Measurements from ENCODE around the gene ITIH1.

ITIH1 gene

GRCh38 chr3:52742418-52743041, 34.9 kb upstream of the ITIH1 start:
- Histone ChIP-seq H3K27ac (ENCODE audit: low read length) (no peak overlapping the region), H3K4me1 (ENCODE audit: low read length) (no peaks in the 10 kb centered on the region), H3K4me2 (ENCODE audit: low read depth, low read length) (no peak overlapping the region), H3K9ac (ENCODE audit: low read length) (no peak overlapping the region), H3K9me3 (replicated peaks; ENCODE audit: insufficient read depth, low read length) (no peaks in the 10 kb centered on the region), H3K27me3 (replicated peaks; ENCODE audit: insufficient read depth, low read length) (no peaks in the 10 kb centered on the region), H3K79me2 (ENCODE audit: low read length) (no peaks in the 10 kb centered on the region), H3K36me3 (replicated peaks; ENCODE audit: insufficient read depth, low read length) (no peaks in the 10 kb centered on the region; the same call in 1 of the 2 replicates), H3F3A (ENCODE audit: insufficient read depth, low read length) (0 out of 2 replicates have a peak, but pooled peaks cover 2% of the 10 kb centered on the region), H3K9me2 (replicated peaks; ENCODE audit: insufficient read depth, low read length) (no peaks in the 10 kb centered on the region), H3K4me3 (ENCODE audit: low read length) (no peak overlapping the region), H4K20me1 (ENCODE audit: insufficient read depth, low read length) (no peaks in the 10 kb centered on the region), H2AFZ (ENCODE audit: low read length) (no peak overlapping the region)
- TF ChIP-seq, protein P1, sequence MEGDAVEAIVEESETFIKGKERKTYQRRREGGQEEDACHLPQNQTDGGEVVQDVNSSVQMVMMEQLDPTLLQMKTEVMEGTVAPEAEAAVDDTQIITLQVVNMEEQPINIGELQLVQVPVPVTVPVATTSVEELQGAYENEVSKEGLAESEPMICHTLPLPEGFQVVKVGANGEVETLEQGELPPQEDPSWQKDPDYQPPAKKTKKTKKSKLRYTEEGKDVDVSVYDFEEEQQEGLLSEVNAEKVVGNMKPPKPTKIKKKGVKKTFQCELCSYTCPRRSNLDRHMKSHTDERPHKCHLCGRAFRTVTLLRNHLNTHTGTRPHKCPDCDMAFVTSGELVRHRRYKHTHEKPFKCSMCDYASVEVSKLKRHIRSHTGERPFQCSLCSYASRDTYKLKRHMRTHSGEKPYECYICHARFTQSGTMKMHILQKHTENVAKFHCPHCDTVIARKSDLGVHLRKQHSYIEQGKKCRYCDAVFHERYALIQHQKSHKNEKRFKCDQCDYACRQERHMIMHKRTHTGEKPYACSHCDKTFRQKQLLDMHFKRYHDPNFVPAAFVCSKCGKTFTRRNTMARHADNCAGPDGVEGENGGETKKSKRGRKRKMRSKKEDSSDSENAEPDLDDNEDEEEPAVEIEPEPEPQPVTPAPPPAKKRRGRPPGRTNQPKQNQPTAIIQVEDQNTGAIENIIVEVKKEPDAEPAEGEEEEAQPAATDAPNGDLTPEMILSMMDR (IDR thresholded peaks at IDR 0.05; ENCODE audit: low read length) = peak; percentile 70
- TF ChIP-seq EZH2 (optimal IDR thresholded peaks at IDR 0.05; ENCODE audit: low read depth, low read length) = no peak
- DNase-seq = peak; percentile 49

DNA sequence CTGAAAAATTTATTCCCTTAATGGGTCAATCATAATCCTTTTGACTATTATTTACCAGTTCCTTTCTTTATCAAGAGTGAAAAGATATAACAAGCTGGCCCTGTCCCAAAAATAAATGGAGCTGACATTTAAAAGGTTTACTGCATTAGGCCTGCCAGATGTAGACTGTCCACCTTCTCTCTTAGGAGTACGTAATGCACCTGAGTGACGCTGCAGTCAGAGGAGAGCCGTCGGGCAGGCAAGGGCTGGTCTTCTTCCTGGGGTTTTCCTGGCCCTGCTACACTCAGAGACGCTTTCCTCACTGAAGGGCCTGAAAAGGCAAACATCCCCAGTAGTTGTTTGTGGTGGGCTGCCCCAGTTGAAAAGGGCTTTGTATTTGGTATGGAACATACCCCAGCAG, 34.2 kb upstream of the ITIH1 start:
- Histone ChIP-seq H3K9ac (ENCODE audit: low read length) (no peak overlapping the region), H3K27ac (ENCODE audit: low read length) (no peak overlapping the region), H2AFZ (ENCODE audit: low read length) (no peak overlapping the region), H3F3A (ENCODE audit: insufficient read depth, low read length) (0 out of 2 replicates have a peak, but pooled peaks cover 2% of the 10 kb centered on the region), H4K20me1 (ENCODE audit: insufficient read depth, low read length) (no peaks in the 10 kb centered on the region), H3K4me3 (ENCODE audit: low read length) (no peak overlapping the region), H3K36me3 (replicated peaks; ENCODE audit: insufficient read depth, low read length) (no peaks in the 10 kb centered on the region; the same call in 1 of the 2 replicates), H3K27me3 (replicated peaks; ENCODE audit: insufficient read depth, low read length) (no peaks in the 10 kb centered on the region), H3K9me3 (replicated peaks; ENCODE audit: insufficient read depth, low read length) (no peaks in the 10 kb centered on the region), H3K4me1 (ENCODE audit: low read length) (no peaks in the 10 kb centered on the region), H3K4me2 (ENCODE audit: low read depth, low read length) (no peak overlapping the region), H3K79me2 (ENCODE audit: low read length) (no peaks in the 10 kb centered on the region), H3K9me2 (replicated peaks; ENCODE audit: insufficient read depth, low read length) (no peaks in the 10 kb centered on the region)
- no peak for TF ChIP-seq EZH2phosphoT487 (IDR thresholded peaks at IDR 0.05; ENCODE audit: low read length)
- no peak for DNase-seq

- no peak overlapping the region for H3K9ac ChIP-seq (ENCODE audit: low read length)
- no peak for DNase-seq
- H3K4me2 ChIP-seq (ENCODE audit: low read depth, low read length) = no peak overlapping the region
- no peaks in the 10 kb centered on the region for H3K9me2 ChIP-seq (replicated peaks; ENCODE audit: insufficient read depth, low read length)
- H3K36me3 ChIP-seq (replicated peaks; ENCODE audit: insufficient read depth, low read length) = no peaks in the 10 kb centered on the region; the same call in 1 of the 2 replicates
- 0 out of 2 replicates have a peak, but pooled peaks cover 2% of the 10 kb centered on the region for H3F3A ChIP-seq (ENCODE audit: insufficient read depth, low read length)
- H4K20me1 ChIP-seq (ENCODE audit: insufficient read depth, low read length) = no peaks in the 10 kb centered on the region
- TF ChIP-seq EZH2phosphoT487 (IDR thresholded peaks at IDR 0.05; ENCODE audit: low read length) = no peak
- TF ChIP-seq EZH2 (optimal IDR thresholded peaks at IDR 0.05; ENCODE audit: low read depth, low read length) = no peak
- TF ChIP-seq, protein P1 (IDR thresholded peaks at IDR 0.05; ENCODE audit: low read length) = no peak
- H3K27me3 ChIP-seq (replicated peaks; ENCODE audit: insufficient read depth, low read length) = no peaks in the 10 kb centered on the region
- no peak overlapping the region for H2AFZ ChIP-seq (ENCODE audit: low read length)
- H3K4me1 ChIP-seq (ENCODE audit: low read length) = no peaks in the 10 kb centered on the region
- H3K79me2 ChIP-seq (ENCODE audit: low read length) = no peaks in the 10 kb centered on the region
- H3K9me3 ChIP-seq (replicated peaks; ENCODE audit: insufficient read depth, low read length) = no peaks in the 10 kb centered on the region
- H3K27ac ChIP-seq (ENCODE audit: low read length) = no peak overlapping the region
- no peak overlapping the region for H3K4me3 ChIP-seq (ENCODE audit: low read length)
Observed at GRCh38 chr3:52743721-52744120, 33.7 kb upstream of the ITIH1 start.

GRCh38 chr3:52752045-52752660, 25.2 kb upstream of the ITIH1 start:
- Histone ChIP-seq H3K4me1 (ENCODE audit: low read length) (no peaks in the 10 kb centered on the region), H3F3A (ENCODE audit: insufficient read depth, low read length) (no peaks in the 10 kb centered on the region), H3K9me3 (replicated peaks; ENCODE audit: insufficient read depth, low read length) (no peaks in the 10 kb centered on the region), H3K4me3 (ENCODE audit: low read length) (no peak overlapping the region), H3K4me2 (ENCODE audit: low read depth, low read length) (no peak overlapping the region), H3K27me3 (replicated peaks; ENCODE audit: insufficient read depth, low read length) (no peaks in the 10 kb centered on the region), H3K9ac (ENCODE audit: low read length) (no peak overlapping the region), H3K79me2 (ENCODE audit: low read length) (no peaks in the 10 kb centered on the region), H3K9me2 (replicated peaks; ENCODE audit: insufficient read depth, low read length) (no peaks in the 10 kb centered on the region), H3K36me3 (replicated peaks; ENCODE audit: insufficient read depth, low read length) (no peaks in the 10 kb centered on the region; the same call in 1 of the 2 replicates), H2AFZ (ENCODE audit: low read length) (no peak overlapping the region), H4K20me1 (ENCODE audit: insufficient read depth, low read length) (no peaks in the 10 kb centered on the region), H3K27ac (ENCODE audit: low read length) (no peak overlapping the region)
- no peak for DNase-seq
- TF ChIP-seq EZH2phosphoT487 (IDR thresholded peaks at IDR 0.05; ENCODE audit: low read length) = no peak
- no peak for TF ChIP-seq EZH2 (optimal IDR thresholded peaks at IDR 0.05; ENCODE audit: low read depth, low read length)
- TF ChIP-seq, protein P1 (IDR thresholded peaks at IDR 0.05; ENCODE audit: low read length) = no peak

Measured in MM.1S (cell line).